ENCODE measurements around the gene SMIM9. TPM values are rescaled to one million over a fixed set of nuclear protein-coding genes. Genes with fewer than 3 reads are reported as not detected.

Gene SMIM9
- polyA plus RNA-seq, 3 donors = not detected

- no peaks in the 10 kb centered on the region for H3K36me3 Mint-ChIP-seq
These were observed 19.1 kb downstream of the SMIM9 start for GRCh38 chrX:154815274-154815818.

GRCh38 chrX:154813801-154814200 is 20.7 kb downstream of the SMIM9 start:
- Mint-ChIP-seq H3K4me3 (no peak overlapping the region), H3K27ac (no peak overlapping the region), H3K4me1 (no peaks in the 10 kb centered on the region), H3K9me3 (peaks cover 0 to 10% (median 5%) of the 10 kb centered on the region in 7 donors), H3K36me3 (no peaks in the 10 kb centered on the region), H3K27me3 (ENCODE audit: low read depth in 3 of 3) (no peaks in the 10 kb centered on the region)
- Histone ChIP-seq H3K27ac (ENCODE audit: low read depth in 1 of 2, low read length in 2 of 2) (no peak overlapping the region), H4K20me1 (ENCODE audit: insufficient read depth, low read length) (no peaks in the 10 kb centered on the region), H3K4me2 (replicated peaks; ENCODE audit: extremely low read depth, low read length, poor library complexity, severe bottlenecking) (no peak overlapping the region), H2AFZ (ENCODE audit: insufficient read depth, low read depth, low read length, poor library complexity, severe bottlenecking) (no peak overlapping the region), H3K4me3 (replicated peaks in 1 of 3; ENCODE audit: low read depth in 2 of 3, low read length in 3 of 3) (no peak overlapping the region), H3K79me2 (ENCODE audit: insufficient read depth, low read length) (no peaks in the 10 kb centered on the region), H3K4me1 (ENCODE audit: control insufficient read depth in 1 of 2, insufficient read depth in 2 of 2, low read length in 2 of 2) (no peaks in the 10 kb centered on the region), H3K9ac (ENCODE audit: insufficient read depth, low read length, poor library complexity, severe bottlenecking) (no peak overlapping the region), H3K9me3 (replicated peaks in 1 of 2; ENCODE audit: control insufficient read depth in 1 of 2, insufficient read depth in 1 of 2, low read length in 2 of 2) (no peaks in the 10 kb centered on the region), H3K27me3 (ENCODE audit: control insufficient read depth in 2 of 2, insufficient read depth in 2 of 2, low read length in 2 of 2) (no peaks in the 10 kb centered on the region), H3K36me3 (replicated peaks in 1 of 2; ENCODE audit: control insufficient read depth in 1 of 2, insufficient read depth in 2 of 2, low read length in 2 of 2) (no peaks in the 10 kb centered on the region)
- intact Hi-C loops (cut with micrococcal nuclease) = no loop called here
- TF ChIP-seq CTCF (IDR thresholded peaks at IDR 0.05) = no peak
- DNase-seq = no peak
- no CpG with 5 or more reads among the region's 1 CpG for WGBS (ENCODE audit: insufficient coverage)

More at GRCh38 chrX:154815274-154815818, 19.1 kb downstream of the SMIM9 start:
- TF ChIP-seq CTCF (IDR thresholded peaks at IDR 0.05) = no peak
- Histone ChIP-seq H2AFZ (ENCODE audit: insufficient read depth, low read depth, low read length, poor library complexity, severe bottlenecking) (no peak overlapping the region), H3K79me2 (ENCODE audit: insufficient read depth, low read length) (no peaks in the 10 kb centered on the region), H4K20me1 (ENCODE audit: insufficient read depth, low read length) (no peaks in the 10 kb centered on the region), H3K27ac (ENCODE audit: low read depth in 1 of 2, low read length in 2 of 2) (no peak overlapping the region), H3K4me1 (ENCODE audit: control insufficient read depth in 1 of 2, insufficient read depth in 2 of 2, low read length in 2 of 2) (no peaks in the 10 kb centered on the region), H3K9ac (ENCODE audit: insufficient read depth, low read length, poor library complexity, severe bottlenecking) (no peak overlapping the region), H3K27me3 (ENCODE audit: control insufficient read depth in 2 of 2, insufficient read depth in 2 of 2, low read length in 2 of 2) (no peaks in the 10 kb centered on the region), H3K4me3 (replicated peaks in 1 of 3; ENCODE audit: low read depth in 2 of 3, low read length in 3 of 3) (no peak overlapping the region), H3K4me2 (replicated peaks; ENCODE audit: extremely low read depth, low read length, poor library complexity, severe bottlenecking) (no peak overlapping the region), H3K36me3 (replicated peaks in 1 of 2; ENCODE audit: control insufficient read depth in 1 of 2, insufficient read depth in 2 of 2, low read length in 2 of 2) (no peaks in the 10 kb centered on the region), H3K9me3 (replicated peaks in 1 of 2; ENCODE audit: control insufficient read depth in 1 of 2, insufficient read depth in 1 of 2, low read length in 2 of 2) (no peaks in the 10 kb centered on the region)
- no peak overlapping the region for H3K4me3 Mint-ChIP-seq
- no peak overlapping the region for H3K27ac Mint-ChIP-seq
- no peaks in the 10 kb centered on the region for H3K4me1 Mint-ChIP-seq
- no peak for DNase-seq
- peaks cover 0 to 8% (median 6%) of the 10 kb centered on the region in 7 donors for H3K9me3 Mint-ChIP-seq
- intact Hi-C loops (cut with micrococcal nuclease) = no loop called here
- H3K27me3 Mint-ChIP-seq (ENCODE audit: low read depth in 3 of 3) = no peaks in the 10 kb centered on the region
- WGBS (ENCODE audit: insufficient coverage) = no CpG with 5 or more reads among the region's 5 CpGs

Data from CD14-positive monocyte (primary cell).